Cerebellar cortex (tissue), 1 donor: ENCODE results near the gene TSPAN3.

Experiments used
- DNase-seq: peaks from one replicate; pipeline ENCODE4 v3.0.0-alpha.2; 2015; ENCODE audit warnings: low spot score

The TSPAN3 gene

DNA sequence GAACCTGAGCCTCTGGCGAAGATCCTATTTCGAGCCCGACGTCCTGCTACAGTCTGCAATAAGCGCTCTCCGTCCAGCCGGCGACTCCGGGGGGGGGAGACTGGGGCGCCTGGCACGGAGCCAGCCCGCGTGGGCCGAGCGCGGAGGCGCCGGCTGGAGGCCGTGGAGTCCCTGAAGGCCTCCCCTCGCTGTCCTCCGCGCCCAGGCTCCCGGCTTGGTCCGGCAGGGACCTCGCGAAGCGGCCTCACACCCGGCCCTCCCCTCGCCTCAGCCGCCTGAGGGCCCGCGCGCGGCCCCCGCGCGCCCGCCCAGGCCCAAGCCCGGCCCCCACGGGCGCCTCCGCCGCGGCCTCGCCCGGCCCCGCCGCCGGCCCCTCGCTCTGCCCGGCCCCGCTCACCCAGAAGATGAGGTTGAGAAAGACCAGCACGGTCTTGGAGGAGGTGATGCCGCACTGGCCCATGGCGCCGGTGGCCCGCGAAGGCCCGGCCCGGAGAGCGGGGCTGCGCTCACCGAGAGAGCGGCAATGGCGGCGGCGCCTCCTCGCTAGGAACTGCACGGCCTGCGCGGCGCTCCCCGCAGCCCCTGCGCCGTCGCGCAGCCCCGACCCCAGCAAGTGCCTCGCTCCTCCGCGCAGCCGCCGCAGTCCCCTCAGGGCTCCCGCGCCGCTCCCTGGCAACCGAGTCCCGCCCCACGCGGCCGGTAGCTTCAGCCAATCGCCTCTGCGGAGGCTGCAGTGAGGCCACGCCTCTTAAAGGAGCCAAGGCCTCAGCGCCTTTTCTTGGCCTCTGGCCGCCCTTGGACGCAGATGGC is at the start of gene TSPAN3:
TSS of gene TSPAN3 (minus strand) at position 615 of the 810 bp plus-strand sequence. CDS start at position 460, 155 bp downstream.
- peak; percentile 94 for DNase-seq

DNA sequence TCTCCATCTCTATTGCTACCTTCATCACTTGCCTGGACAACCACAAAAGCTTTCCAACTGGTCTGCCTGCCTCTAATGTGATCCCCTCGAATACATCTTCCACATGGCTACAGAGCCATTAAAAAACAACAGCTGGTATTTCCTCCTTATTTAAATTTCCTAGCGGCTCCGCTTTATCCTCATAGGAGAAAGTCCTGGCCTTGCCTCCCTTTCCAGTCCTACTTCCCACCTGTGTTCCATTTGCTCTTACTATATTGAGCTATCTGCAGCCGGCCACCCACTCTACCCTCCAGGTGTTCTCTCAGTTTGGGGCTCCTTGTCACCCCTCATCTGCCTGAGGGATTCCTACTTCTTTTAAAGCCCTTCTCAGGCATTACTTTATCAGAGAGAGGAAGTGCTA is 49.7 kb upstream of the TSPAN3 start:
- DNase-seq = no peak

DNA sequence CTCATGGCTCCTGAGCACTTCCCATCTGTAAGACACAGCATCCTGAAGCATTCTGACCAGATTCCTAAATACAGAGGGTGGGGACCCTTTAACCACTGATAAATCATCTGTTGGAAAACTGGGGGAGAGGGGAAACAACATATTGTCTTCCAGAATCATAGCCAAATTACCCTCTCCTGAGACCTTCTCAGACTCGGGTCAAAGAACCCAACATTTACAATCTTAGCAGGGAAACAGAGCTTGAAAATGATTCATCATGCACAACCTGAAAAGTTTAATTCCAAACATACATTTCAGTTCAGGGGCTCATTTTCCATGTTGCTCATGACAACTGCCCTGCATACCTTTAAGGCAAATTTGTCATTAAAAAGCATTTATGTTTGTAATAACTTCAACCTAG is 48.5 kb upstream of the TSPAN3 start:
- DNase-seq = no peak

DNA sequence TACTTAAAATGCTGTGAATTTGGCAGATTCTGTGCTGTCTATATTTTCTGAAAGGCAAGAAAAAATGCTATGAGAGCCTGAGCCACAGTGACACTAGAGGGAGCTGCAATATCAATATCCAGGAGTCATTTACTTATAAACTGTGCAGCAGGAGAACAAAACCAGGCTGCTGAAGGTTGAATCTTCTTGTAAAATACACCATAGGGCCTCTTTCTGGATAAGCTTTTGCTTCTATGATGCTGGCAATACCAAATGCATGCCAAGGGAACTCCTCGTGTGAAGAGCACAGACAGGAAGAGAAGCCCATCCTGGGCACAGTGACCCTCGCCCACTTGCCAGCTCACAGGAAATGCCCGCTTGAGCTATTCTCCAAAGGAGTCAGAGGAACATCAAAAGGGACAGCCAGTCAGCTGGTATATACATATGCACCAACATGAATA is 48.0 kb upstream of the TSPAN3 start:
- peak; percentile 87 for DNase-seq

DNA sequence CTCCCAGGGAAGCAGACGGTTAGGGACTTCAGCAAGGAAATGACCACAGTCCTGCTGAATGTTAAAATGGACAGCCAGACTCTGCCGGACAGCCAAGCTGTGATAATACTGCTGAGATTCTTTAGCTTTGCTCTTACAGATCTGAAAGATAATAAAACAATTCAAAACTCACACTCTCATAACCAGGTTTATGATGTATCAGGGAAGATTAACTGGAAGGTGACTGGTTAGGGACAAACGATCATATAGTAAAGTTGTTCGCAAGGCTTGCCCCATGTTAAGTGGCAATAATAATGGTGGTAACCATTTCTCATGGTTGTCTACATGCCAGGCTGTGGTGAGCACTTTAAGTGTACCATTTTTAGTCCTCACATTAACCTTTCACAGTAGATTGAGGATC is 44.3 kb upstream of the TSPAN3 start:
- DNase-seq = no peak

DNA sequence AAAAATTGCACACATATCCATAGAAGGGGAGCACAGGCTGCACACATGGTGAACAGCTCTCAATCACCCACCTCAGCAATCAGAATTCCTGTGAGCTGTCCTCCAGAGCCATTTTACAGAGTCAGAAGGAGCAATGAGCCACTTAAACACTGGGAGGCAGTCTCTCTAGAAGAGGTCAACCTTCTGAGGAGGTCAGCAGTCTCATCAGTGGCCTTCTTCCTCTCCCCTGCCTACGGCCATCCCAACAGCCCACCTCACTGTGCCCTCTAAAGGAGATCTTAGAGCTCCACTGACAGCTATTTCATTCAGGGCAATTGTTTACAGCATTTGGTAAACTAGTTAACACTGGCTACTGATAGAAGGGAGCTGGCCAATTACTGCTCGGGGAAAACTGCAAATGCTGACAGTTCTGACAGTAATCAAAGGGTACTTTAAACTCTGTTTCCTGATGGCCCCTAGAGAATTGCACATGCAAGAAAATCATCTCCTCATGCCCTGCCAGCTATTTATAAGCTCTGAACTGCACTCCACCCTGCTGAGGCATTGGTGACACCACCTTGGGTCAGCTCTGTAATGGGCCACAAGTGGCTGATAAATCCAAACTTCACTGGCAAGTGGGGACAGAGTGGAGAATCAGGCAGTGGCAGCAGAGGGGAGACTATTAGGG is 42.1 kb upstream of the TSPAN3 start:
- DNase-seq = no peak

DNA sequence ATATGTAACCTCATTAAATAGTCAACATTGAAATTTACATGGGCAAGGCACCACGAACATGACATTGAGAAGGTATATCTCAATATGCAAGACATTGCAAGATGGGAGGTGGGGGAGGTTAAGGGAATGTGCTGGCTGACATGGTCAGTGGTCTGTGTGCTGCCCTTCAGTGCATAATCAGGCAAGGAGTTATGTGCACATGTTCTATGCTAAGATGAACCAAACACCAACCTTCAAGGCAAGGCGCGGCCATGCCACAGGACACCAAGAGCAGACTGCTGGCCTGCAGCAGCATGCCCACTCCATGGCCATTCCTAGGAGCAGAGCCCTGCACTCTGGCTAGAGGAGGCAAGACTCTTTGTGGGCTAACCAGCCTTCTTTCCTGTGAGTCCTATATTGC is 40.9 kb upstream of the TSPAN3 start:
- DNase-seq = no peak

DNA sequence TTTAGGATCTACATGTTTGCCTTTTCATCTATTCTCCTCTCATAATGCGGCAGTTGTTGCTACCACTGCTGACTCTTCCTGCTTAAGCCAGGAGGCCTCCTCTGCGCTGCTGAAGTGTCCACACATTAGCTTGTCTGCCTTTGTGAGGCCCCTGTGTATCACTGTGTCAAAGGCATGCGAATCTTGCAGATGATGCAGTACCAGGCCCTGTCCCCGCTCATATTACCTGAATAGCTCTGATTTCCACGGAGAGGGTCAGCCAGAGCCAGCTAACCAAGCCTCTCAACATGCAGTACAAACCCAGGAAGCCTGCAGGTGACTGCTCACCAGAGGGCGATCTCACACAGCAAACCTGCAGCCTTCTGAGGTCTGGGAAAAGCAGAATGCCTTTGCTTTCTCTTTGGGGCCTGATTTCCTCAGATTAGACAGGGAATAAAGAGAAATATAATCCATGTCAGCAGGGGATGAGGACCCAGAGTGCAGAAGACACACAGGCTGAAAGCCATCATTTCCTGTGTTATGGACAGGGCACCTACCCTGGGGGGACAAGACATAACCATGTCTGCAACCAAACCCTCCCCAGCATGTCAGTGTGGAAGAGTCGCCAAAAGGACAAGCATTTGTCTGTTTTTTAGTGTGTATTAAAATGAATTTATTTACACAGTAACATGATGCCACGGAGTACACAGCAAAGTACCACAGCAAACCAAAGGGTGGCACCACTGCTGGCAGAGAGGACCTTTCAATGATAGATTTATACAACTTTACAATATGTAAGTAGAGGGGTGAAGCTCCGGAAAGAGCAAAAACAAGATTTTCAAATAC is 36.8 kb upstream of the TSPAN3 start:
- DNase-seq = peak; percentile 82

DNA sequence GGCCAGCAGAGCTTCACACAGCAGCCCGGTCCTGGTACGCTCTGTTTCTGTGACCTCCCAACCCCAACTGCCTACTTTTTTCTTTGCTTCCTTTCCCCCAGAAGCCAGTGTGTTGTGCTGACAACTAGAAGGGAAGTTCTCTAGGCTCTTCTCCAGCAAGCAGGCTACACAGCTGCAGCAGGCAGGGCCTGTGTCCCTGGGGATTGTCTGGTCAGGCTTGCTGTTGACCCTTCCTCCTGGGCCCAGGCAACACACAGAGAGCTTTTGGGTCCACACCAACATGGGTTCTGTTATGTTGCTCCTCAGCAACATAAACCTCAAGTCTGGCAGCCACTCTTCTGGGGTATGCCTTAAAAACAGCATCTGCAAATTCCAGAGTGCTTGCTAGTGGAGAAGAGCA is 36.2 kb upstream of the TSPAN3 start:
- DNase-seq = no peak

DNA sequence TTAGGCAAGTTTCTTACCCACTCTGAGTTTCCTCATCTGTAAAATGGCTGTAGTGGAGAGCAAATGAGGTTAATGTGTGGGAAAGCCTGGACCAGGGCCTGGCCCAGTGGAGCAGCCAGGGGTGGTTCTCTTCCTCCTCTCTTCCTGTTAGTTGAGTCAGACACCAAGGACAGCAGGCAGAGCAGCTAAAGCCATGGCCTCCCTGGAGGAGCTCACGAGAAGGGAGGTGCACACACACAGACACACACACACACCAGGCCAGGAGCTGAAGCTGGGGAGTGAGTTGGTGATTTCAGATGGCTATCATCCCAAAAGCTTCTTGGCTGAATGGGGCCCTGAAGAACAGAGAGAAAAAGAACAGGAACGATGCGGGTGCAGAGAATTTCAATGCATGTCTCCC is 33.2 kb upstream of the TSPAN3 start:
- no peak for DNase-seq

DNA sequence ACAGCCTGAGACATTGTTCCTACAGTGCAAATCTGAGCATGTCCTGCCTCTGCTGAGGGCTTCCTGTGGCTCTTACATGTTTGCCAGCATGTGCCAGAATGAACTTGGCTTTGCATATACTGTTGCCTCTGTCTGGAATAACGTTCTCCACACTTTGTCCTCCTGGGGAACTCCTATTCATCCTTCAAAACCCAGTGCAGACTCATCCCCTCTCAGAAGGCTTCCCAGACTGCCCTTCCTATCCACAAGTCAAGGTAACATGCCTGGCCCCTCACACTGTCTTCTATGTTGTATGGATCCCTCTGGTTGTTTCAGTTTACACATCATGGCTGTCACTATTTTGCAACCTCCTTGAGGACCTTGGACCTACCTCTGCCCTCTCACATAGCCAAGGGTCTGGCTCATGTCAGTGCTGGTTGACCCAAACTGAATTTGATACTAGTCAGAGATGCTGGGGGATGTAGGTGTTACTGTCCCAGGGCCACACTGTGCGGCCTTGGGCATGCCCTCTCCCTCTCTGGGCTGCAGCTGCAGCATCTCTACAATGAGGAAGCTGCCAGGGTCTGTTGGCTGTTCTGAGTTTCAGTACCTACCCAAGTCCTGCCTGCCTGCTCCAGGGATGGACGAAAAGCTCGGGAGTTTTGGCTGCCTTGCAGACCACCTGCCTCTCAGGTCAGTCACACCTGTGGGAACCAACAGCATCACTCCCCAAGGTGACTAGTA is 29.0 kb upstream of the TSPAN3 start:
- DNase-seq = no peak

DNA sequence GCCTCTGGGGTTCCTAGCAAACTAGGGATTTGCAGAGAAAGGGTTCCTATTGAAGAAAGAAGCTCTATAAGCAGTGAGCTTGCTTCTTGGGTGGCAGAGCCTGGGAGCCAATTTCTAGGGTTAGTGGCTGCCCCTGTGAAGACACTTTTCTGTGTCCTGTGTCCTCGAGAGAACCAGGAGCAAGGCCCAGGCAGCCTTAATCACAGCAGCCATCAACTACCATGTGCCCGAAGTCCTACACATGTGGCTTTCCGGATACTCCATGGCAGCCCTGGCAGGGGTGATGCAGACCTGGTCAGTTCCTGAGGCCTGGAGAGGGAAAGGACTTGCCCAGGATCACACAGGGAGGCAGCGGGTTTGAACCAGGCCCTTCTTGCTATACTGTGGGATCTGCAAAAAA is 27.7 kb upstream of the TSPAN3 start:
- DNase-seq = no peak

DNA sequence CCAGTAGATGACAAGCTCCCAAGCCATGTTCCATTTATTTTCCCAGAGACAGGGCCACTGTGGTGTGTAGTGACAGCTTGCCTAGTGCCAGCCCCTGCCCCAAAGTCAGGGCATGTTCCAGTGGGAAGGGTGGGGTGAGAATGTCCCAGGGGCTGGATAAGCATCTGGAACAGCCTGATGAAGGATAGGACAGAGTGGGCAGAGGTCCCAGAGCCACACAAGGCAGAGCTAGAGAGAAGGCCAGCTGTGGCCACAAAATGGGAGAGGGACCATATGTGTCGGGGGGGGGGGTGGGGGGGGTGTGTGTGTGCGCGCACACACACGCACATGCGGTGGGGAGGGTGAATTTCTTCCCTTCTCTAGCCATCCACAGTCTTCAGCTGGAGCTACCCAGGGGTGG is 27.0 kb upstream of the TSPAN3 start:
- DNase-seq = no peak

DNA sequence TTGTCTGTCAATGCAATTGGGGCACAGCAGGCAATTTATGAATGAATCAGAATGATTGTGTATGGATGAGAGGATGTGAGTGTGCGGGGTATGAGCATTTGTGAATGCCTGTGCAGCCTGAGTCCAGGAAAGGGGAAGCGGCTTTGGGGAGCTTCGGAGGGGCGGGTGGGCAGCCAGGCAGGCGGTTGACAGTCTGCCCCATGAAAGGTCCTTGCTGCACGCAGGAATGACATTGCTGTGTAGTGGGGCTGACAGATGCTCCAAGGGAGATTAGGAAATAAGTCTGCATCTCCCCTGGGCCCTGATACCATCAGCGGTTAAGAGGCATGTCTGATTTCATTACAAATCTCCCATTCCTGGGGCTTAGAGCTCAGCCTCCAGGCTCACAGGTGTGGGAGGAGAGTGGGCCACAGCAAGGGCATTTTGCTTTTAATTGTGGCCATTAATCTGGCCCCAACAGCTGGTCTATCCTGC is 26.4 kb upstream of the TSPAN3 start:
- DNase-seq = no peak

DNA sequence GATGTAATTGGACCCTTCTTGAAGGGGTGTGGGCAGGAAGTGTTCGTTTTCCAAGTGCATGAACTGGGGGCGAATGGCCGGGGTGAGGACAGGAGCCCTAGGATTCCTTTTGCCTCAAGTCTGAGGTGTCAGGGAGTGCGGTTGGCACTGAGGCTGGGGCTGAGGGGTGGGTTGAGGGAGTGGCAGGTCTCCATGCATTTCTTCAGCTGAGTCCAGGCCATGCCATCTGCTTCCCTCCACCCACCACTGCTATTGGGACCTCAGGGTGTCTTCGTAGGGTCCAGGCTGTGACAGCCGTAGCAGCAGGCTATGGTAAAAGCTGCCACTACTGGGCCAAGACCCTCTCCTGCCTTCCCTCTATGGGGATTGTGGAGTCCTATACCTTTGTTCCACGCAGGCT is 25.6 kb upstream of the TSPAN3 start:
- no peak for DNase-seq

DNA sequence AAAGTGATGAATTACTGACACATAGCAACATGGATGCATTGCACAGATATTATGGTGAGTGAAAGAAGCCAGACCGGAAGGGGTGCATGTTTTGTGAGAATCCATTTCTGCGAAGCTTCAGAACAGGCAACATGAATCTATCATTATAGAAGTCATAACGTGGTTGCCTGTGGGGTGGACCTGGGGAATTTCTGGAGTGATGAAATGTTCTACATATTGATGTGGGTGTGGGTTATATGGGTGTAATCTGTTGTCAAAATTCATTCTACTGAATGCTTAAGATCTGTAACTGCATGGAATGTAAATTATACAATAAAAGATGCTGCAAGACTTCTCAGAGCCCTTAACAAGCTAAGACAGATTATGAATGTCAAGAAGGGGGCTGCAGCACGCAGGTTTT is 25.2 kb upstream of the TSPAN3 start:
- no peak for DNase-seq

DNA sequence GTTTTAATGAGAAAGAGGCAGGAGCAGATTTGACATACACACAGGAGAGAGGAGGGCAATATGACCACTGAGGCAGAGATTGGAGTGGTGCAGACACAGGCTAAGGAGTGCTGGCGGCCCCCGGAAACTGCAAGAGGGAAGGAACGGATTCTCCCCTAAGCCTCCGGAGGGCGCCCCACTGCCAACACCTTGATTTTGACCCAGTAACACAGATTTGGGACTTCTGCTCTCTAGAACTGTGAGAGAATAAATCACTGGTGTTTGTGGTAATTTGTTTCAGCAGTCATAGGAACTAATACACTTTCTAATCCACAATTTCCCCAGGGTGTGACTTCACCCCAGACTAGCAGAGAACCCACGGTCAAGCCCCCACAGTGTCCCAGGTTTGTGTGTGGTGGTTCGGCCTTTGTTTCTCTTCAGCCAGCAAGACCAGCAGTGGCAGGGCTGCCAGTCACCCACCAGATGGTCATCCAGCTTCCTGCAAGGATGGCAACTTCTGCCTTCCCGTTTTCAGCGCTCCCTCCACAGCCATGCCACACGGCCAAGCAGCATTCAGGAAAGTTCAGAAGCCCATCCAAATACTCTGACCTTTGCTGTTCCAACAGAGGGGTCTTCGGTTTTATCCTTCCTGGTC is 23.6 kb upstream of the TSPAN3 start:
- peak; percentile 21 for DNase-seq

DNA sequence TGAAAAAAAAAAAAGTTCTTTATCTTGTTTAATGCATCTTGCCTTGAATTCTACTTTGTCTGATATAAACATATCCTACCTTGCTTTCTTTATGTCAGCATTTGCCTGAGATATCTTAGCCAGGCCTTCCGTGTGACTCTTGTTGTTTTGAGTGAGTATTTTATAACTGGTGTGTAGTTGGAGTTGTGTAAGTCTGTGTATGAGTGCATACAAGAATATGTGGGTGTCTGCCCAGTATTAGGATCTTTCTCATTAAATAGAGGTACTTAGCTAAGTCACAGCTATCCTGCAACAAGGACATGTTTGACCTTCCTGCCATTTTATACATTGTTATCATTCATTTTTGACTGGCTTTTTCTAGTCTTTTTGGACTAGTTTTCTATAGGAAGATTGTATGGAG is 22.5 kb upstream of the TSPAN3 start:
- DNase-seq = no peak

DNA sequence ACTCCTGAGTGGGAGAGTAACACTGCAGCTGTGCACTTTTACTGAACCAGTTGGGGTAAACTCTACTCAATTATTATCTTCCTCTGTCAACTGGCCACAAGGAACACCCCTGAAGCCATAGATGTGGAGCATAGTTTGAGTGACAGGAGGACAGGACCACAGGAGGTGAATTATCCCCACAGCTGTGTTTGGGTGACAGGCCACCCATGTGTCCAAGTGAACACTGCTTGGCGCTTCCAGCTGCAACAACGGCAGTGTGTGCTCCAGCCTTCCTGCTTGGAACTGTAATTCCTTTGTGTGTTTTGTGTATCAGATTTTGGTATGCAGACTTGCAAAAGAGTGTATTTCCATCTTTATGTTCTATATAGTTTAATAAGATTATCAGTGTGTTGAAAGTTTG is 20.2 kb upstream of the TSPAN3 start:
- DNase-seq = no peak

DNA sequence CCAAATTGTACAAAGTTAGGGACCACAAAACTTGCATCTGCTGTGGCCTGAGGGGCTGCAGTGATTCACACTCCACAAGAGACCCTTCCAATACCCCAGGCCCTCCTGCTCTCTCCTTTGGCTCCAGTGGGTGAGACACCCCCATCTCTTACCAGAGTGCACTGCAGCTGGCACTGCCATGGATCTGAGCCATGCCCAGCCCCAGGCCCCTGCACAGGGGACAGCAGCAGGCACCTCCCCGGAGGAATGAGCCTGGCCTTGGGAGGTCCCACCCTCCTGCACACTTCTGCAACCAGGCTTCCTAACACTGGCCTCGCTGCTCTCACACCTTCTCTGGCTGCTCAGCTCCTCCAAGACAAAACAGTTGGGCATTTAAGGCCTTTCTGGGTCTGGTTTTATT is 16.3 kb upstream of the TSPAN3 start:
- DNase-seq = no peak

DNA sequence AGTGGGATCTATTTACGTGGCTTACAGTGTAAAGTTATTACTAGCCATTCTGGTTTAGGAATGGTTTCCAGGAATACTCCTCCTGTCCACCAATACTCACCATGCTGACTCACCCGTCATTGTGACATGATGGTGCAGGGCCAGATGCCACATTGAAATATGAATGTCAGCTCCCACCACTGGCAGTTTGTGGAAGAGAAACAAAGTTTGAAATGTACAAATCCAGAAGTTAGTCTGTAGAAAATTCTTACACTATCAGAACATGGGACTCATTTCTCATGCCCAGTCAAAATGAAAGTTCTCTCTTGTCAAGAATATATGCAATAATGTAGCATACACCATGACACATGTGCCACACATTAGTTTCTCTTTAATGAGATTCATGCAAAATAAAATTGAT is 14.4 kb upstream of the TSPAN3 start:
- no peak for DNase-seq

DNA sequence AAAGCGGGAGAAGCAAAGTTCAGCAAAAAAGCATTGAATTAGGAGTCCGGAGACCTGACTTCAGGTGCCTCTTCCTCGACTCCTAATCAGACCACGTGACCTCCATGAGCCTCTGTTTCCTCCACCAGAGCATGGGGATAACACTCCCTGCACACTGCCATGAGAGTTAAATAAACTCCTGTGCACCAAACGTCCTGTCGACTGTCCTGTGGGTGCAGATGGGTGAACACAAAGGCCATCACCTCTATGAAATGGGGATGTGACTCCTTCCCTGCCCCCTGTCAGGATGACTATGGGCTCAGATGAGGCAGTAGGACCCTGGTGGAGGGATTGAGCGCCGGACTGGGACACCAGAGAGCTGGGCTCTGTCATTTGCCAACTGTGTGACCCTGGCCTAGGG is 13.5 kb upstream of the TSPAN3 start:
- DNase-seq = no peak
